DMS 273 (cell line): ENCODE measurements around the gene TBC1D2B.
"Not testable (repeated sequence)": the region's sequence is repeated elsewhere in the genome, so short reads cannot be mapped to it uniquely, and the experiment has no call there.

Experiments
- DNase-seq: peaks from one replicate; lab custom pipeline; 2025; ENCODE audit not compliant: unreplicated experiment; lab: John Stamatoyannopoulos, UW

Gene TBC1D2B

DNA sequence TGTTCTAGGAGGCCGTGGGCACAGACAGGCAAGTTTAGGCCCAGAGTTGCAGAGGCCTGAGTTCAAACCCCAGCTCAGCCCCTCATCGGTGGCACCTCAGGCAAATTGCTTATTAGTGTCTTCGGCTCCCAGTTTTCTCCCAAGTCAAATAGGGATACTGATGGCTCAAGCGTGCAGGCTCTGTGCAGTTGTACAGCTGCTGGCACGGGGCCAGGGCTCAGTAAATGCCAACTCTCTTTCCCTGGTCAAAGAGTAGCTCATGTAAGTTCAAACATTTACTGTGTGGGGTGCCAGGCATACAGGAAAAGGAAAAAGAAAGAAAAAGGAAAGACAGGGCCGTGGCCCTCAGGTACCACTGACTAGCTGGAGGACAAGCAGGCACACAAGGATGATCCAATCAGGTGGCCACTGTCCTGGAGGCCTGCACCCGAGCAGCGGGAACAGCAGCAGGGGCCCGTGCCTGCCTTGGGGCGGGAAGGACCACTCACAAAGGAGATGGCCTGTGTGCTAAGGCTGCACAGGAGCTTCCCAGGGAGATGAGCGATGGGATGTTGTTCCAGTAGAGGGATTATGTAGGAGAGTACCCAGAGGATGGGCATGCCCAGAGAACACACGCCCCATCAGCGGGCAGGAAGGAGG lies 70.8 kb downstream of the TBC1D2B start:
- no peak for DNase-seq

DNA sequence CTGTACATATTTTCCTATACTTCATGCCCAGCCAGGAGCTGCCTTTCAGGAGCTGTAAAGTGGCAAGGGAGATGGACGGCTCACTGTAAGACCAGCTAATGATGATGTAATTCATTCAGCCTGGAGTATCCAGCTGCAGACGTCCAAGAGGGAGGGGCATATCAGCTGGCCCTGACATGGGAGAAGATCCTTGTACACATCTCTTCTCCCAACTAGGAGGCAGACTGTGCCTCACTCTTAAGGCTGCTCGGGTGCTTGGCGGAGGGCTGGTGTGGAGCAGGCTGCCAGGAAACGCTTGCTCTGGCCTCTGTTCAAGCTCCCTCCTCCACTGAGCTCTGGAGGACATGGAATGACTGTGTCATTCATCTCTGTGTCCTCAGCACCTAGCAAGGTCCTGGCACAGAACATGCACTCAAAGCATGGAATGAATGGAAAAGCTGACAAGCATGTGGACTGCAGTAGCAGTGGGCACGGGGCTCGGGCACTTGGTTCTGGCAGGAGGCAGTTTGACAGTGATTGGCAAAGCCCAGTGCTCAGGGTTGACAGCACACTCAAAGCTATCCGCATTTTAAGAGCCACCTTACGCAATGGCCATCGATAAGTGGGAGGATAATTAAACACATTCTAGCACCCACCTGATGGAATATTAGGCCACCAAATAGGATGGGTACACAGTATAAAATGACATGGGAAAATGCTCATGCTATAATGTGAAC lies 72.4 kb downstream of the TBC1D2B start:
- DNase-seq = peak; percentile 76

DNA sequence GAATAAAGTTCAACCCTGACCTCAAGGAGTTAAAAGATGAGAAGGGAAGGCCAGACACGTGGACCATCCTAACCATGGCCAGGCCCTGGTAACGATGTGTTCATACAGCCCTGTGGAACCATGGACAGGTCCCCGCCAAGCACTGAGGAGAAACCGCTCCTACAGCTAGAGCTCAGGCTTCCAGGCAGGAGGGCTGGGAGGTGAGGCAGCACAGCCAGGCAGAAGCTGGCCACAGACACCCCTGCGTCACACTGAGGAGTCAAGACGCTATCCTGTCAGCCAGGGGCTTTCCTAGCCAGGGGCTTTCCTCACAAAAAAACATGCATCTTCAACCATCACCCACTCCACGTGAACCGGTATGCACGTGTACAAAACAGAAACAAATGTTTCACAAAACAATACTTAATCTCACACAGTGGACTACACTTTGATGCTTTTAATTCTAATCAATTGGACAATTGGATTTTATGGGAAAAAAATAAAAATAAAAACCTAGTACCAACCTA lies 73.2 kb downstream of the TBC1D2B start:
- DNase-seq = no peak

DNA sequence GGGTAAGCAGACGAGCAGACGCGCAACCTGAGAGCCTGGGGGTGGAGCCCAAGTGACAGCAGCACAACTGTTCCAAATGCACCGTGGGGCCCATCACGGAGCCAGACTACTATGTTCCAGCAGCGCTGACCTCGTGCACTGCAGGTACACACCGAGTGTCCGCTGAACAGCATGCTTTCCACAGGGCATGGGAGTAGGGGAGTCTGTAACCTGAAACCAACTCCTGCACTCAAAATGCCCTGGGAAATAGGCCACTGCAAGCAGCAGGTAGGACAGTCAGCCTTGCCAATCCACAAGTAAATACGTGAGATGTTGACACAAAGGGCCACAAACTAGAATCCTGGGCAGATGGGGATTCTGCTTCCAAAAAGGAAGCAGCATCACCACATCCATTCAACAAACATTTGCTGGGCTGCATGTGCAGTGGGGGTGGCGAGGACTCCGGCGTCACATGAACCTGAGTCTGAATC lies 73.9 kb downstream of the TBC1D2B start:
- DNase-seq = no peak

DNA sequence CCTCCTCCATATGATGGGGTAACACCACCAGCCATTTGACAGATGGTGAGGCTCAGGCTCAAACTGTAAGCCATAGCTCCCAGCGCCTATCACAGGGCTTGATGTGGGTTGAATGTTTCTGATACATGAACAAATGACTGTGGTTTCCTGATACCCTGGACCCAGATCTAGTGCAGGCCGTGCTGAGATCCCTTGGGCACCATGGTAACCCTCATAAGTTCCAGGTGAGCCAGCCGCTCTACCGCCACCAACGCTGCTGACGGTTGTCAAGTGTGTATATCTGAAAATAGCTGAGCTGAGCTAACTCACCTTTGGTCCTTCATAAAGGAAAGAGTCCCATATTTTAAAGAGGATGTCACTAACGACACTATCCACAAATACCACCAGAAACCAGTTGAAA lies 74.5 kb downstream of the TBC1D2B start:
- no peak for DNase-seq

DNA sequence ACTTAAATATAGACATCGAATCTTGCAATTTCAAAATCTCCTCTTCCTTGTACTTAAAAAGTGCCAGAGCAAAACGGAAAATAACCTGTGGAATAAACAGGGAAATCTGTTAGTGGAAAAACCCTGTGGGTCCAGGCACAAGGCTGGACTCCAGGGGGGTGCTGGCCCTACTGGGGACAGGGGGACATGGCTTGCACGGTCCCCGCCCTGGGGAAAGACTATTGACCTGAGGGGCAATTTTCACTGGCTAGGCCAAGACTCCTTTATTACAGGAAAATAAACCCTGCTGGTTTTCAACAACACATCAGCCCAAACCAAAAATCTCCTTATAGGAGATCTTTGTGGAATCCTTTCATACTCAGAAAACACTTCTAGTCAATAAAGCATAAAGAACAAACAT lies 75.9 kb downstream of the TBC1D2B start:
- DNase-seq = no peak

DNA sequence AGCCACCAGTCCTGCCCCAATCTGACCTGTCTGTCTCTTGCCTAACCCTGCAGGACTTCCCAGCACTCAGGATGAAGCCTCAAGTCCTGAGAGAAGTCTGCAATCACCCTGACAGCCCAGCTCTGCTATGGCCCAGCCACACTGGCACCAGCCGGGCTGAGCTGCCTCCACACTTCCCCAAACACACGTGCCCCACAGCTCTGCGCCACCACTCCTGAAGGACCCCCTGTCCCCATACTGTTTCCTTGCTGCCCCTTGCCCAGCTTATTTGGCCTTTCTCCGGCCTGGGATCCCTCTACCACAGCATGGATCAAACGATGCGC lies 76.6 kb downstream of the TBC1D2B start:
- DNase-seq = no peak

DNA sequence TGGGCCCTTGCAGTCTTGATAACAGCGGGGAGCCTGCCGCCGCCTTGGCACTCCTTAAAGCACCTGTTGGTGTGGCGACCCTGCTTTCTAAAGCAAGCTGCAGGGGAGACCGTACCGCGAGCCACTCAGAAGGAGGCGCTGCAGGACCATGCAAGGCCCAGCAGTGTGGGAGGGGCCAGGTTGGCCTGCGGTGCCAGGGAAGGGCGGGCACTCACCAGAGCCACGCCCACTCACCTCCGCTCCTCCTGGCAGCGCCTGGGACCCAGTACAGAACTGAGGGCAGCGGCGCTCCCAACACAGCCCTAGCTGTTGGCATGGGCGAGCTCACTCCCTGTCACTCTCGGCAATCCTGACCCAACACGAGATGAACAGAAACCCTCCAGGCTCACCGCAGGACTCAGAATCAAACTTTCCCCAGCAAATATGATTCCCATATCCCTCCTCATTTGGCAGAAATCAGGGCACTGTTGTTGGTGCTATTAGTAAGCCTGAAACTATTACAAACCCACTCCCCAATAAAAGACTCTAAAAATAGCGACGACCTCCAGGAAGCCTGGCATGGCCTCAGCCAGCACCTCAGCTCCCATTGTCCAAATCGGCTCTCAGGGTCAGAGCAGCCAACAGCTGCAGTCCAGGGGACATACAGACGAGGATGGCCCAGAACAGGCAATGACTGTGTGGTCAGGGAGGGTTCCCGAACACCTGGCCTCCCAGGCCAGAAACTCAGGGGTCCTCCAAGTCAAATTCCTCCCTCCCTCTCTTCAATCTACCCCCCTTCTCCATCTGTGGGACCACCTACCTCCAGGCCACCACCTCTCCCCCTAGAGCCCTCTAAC lies 77.2 kb downstream of the TBC1D2B start:
- DNase-seq = peak; percentile 75

DNA sequence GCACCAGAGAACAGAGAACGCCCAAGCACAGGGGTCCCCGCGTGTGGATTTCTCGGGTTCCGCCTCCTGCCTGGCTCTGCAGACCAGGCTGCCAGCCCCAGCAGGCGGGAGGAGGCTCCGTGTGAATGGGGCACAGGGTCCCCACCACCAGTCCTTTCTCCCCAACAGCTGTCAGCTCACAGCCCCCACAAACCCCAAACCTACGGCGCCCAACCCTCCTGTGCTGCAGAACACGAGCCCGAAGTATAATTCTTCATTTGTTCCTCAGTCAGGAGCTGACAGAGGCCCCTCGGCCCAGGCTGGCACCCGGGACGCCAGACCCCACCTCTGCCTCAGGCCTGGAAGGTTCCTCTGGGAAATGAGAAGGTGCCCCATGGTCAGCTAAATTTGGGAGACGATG lies 78.0 kb downstream of the TBC1D2B start:
- DNase-seq = no peak

DNA sequence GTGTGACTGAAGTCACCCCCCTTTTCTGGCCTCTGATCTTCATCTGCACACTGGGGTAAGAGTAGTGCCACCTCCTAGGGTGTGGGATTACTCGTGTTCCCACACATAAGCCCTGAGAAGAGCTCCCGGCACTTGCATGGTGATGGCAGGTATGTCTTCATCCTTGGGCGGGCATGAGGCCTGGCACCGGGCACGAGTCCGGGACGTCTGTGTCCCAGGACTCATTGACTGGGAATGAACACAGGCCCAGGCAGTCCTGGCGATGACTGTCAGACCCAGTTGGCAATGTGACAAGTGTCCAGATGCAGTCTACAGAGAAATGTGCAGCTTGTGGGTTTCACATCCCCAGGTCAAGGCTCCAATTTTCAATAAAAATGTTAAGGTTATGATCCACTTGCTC lies 78.9 kb downstream of the TBC1D2B start:
- DNase-seq = no peak

DNA sequence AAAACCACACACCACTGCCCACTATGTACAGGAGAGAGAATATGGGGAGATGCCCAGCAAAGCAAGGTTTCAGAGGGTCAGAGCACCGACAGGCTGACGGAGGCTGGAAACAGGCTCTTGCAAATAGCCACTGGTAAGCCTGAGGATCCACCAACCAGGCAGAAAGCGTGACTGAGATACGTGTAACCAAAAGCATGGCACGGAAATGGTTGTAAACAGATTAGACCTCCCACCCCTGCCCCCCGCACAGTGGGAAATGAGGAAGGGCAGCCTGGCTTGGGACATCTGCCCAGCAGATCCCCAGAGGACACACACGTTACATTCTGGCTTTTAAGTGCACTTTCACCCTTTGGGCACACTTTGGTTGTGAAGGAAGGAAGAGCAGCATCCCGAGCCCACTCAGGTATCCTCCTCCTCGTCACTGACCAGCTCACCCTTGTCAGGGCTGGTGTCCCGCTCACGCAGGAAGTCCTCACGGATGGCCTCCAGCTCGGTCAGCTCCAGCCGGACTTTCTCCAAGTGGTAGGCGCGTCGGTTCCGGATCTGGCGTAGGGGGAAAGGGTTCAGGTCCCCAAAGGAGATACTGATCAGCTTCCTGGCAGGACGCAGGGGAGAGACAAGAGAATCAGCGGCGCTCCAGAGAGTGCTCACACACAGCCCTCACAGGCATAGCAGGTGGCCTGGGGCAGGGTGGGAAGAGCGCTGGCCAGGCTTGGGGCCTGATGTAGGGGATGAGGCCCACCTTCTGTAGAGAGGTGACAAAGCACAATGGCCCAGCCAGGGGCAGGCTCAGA lies 79.6 kb downstream of the TBC1D2B start:
- not testable (repeated sequence) for DNase-seq

DNA sequence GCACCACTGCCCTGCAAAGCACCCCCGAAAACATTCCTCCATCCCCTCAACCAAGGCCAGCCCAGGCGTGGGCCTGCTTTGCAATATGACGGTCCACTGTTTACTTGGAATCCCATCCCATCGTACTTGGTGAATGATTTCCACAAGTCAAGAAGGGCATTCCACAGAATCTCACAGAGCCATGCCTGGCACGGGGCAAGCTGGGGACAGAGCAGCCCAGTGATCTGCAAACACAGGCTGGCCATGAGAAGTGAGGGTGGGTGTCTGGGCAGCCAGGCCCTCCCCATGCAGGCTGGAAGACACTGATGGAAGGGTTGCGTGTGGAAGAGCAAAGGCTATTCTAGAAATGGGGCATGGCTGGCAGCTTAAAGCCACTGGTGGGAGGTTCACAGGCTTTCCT lies 80.3 kb downstream of the TBC1D2B start:
- not testable (repeated sequence) for DNase-seq

DNA sequence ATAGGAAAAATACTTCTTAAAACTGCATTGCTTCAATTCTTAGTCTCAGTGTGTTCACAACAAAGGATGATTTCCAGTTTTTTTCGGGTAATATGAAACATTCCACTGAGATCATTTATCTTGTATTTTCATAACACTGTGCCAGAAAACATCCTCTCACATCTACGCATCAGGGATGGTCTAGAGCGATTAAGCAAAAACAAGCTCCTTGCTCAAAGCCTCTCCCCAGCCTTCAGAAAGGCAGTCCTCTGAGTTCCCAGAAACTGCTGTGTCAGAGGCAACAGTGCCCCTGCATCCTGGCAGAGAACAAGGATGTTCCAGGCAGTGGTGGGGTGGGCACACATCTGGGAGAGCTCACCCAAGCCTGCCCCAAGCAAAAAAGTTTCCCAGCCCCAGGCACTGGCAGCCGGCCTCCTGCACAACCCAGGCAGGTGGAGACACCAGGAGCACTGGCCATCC lies 80.8 kb downstream of the TBC1D2B start:
- not testable (repeated sequence) for DNase-seq

DNA sequence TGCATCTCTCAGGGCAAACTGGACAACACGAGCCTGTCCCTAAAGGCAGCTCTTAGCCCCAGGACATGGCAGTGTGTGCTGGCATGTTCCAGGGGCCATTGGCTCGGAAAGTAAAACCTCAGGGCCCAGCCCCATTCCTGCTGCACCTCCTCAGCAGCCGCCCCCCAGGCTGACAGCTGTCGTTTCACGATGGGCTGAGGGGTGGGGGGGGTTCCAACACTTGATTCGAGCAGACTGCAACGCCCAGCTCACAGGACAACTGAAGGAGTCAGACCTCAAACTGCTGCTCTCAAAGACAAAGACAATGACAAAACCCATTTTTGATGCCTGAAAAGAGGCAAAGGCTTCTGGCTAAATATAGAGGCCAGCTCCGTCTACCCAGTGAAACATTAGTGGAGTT lies 81.3 kb downstream of the TBC1D2B start:
- DNase-seq = not testable (repeated sequence)

DNA sequence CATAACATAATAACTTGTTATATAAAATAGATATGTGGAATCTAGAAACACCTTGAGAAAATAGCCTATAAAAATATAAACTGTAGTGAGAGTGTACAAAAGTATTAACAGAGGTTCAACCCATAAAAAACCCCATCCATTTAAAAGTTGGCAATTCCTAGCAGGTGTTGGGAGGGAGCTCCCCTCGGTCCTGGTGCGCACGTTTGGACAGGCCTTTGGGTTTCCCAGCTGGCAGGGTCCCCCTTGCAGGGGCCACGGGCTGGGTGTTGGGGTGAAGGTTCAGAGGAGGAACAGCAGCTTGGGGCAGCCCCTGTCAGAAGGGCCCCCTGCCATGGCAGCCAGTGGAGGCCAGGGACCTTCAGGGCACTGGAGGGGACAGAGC lies 82.0 kb downstream of the TBC1D2B start:
- DNase-seq = not testable (repeated sequence)

DNA sequence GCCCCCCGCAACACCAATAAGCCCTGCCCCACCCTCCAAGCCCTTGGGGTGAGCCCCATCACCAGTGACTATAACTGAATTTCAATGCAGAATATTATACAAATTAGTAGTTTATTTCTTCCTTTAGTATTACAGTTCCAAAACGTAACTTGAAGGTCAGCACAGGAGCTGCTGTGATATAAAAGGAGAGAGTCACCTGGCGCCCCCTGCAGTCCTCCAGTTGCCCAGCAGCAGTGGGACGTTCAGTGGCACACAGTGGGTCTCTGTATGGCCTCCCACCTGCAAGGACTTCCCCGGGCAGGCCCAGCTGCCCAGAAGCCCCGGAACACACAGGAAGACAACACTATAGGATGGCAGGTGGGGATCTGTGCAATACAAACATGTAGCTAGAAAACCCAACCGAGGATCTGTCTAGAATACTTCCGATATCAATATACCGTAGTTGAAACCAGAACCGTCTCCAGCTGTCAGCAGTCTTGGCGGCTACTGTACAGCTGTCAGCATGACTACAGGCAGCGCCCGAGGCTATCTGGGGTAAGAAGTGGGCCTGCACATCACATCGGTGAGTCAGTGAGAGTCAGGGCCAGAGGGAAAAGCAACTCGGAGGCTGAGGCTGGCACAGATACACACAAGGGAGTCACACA lies 82.5 kb downstream of the TBC1D2B start:
- DNase-seq = peak; percentile 94

DNA sequence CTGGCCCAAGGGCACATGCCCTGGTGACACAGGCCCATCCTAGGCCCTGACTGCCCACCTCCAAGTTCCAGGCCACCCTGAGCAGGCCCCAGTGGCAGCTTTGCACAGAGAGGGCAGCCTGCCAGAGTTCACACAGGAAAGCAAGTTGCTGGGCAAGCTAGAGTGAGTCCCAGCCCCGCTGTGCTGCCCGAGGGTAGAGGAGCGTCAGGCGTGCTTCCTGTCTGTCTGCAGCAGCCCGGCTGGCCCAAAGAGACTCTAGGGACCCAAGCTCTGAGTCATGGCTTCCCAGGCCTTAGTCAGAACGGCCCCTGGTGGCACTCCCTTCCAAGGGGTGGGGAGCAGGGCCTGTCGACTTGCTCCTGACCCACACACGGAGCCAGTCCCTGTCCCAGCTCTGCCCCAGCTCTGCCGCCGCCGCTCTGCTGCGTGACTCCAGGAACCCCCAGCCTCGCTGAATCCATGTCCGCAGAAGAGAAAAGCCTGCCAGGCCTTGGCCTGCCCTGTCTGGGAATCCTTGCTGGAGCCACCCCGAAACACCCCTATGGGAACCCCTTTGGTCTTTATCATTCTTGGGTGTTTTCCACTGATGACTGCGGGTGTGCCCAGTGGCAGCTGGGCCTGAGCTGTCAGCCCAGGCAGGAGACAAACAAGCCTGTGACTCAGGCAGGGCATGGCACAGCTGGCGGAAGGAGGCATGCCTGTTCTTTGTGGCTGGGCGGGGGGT lies 83.4 kb downstream of the TBC1D2B start:
- DNase-seq = peak; percentile 71

DNA sequence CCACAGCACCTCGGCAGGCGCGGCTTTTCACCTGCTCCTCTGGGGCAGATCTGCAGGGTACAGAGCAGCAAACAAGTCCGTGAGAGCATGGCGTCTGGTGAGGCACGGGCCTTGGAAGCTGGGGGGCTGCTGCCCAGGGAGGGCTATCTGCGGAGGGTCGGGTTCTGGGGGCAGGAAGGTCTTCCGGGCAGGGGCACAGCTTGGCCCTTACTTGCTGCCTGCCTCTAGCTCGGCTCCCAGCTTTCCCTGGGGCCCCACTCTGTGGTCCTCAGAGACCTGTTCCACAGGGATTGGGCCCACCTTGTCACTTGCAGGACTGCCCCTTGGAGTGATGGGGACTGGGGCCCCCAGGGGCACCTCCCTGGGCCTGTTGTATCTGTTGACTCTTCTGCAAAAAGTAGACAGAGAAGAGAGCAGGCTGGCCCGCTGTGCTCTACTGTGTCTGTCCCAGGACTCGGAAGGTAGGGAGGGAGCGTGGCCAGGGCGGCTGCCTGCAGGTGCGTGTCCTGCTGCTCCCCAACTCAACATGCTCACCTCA lies 84.1 kb downstream of the TBC1D2B start:
- no peak for DNase-seq
